ENCODE measurements around the gene EIF2D. TPM values are rescaled to one million over a fixed set of nuclear protein-coding genes. Genes with fewer than 3 reads are reported as not detected.

EIF2D gene
- total and polyA plus RNA-seq, 2 of the 8 experiments (the other 6 are each of a cell fraction or from before 2014, with no cell fraction given): 36.1 to 37.1 TPM

GRCh38 chr1:206560007-206560716 is 52.1 kb downstream of the EIF2D start:
- ChIA-PET CTCF (ENCODE audit: partially characterized antibody) (interaction anchor here (0.5 to 2.4 kb wide), 11 partner anchors 15 to 801 kb away, joined by 3 to 16 read pairs (median 3); partner anchors contain the start of genes EIF2D and RASSF5), POLR2A (ENCODE audit: partially characterized antibody) (no interaction called here)
- Histone ChIP-seq H2BK15ac (ENCODE audit: low read length) (no peak overlapping the region), H3K56ac (replicated peaks; ENCODE audit: insufficient read length, low read depth, low read length) (no peak overlapping the region), H2BK20ac (ENCODE audit: low read length) (no peak overlapping the region), H4K20me1 (replicated peaks in 1 of 2; ENCODE audit: control insufficient read depth in 1 of 2, insufficient read depth in 2 of 2, low read length in 2 of 2) (no peaks in the 10 kb centered on the region), H2AFZ (ENCODE audit: low read length) (no peak overlapping the region), H4K91ac (replicated peaks; ENCODE audit: insufficient read length, low read length) (no peak overlapping the region), H3K4me2 (ENCODE audit: insufficient read depth in 1 of 2, low read depth in 2 of 2, low read length in 2 of 2) (no peak overlapping the region), H2BK12ac (ENCODE audit: low read depth, low read length) (no peak overlapping the region), H2BK120ac (replicated peaks; ENCODE audit: low read depth, low read length) (no peak overlapping the region), H3K14ac (ENCODE audit: insufficient read length) (no peak overlapping the region), H4K8ac (ENCODE audit: extremely low read depth, insufficient read depth, low read length) (no peak overlapping the region; the same call in none of the 2 replicates), H2AK5ac (ENCODE audit: low read depth, low read length) (no peak overlapping the region), H2BK5ac (ENCODE audit: low read depth, low read length) (no peak overlapping the region), H3K79me1 (ENCODE audit: low read depth, low read length) (no peaks in the 10 kb centered on the region), H3K79me2 (ENCODE audit: control insufficient read depth in 1 of 2, insufficient read depth in 2 of 2, low read length in 2 of 2) (no peaks in the 10 kb centered on the region), H3K18ac (ENCODE audit: extremely low read depth, low read length) (no peak overlapping the region), H3K4ac (replicated peaks; ENCODE audit: insufficient read length, low read depth, low read length) (no peak overlapping the region), H3K23ac (ENCODE audit: insufficient read length) (no peak overlapping the region), H3K27me3 (replicated peaks in 1 of 4; ENCODE audit: control insufficient read depth in 3 of 4, extremely low read depth in 1 of 4, insufficient read depth in 3 of 4, low read length in 3 of 4) (peaks cover 5 to 29% (median 19%) of the 10 kb centered on the region in 4 experiments), H3K9me3 (ENCODE audit: insufficient read depth in 2 of 2, low read depth in 1 of 2, low read length in 1 of 2) (no peaks in the 10 kb centered on the region), H3K9ac (replicated peaks in 1 of 4; ENCODE audit: extremely low read depth in 1 of 4, low read depth in 3 of 4, low read length in 3 of 4) (no peak overlapping the region), H4K5ac (ENCODE audit: insufficient read length, low read depth, low read length) (no peak overlapping the region), H3K36me3 (ENCODE audit: control insufficient read depth in 2 of 4, insufficient read depth in 4 of 4, low read length in 3 of 4) (no peaks in the 10 kb centered on the region), H3K4me3 (ENCODE audit: extremely low read depth in 1 of 4, insufficient read depth in 2 of 4, low read depth in 3 of 4, low read length in 4 of 4) (no peak overlapping the region), H3K23me2 (ENCODE audit: low read depth, low read length) (peaks cover 5% of the 10 kb centered on the region), H3K27ac (ENCODE audit: low read depth, low read length) (no peak overlapping the region), H3K4me1 (replicated peaks in 1 of 4; ENCODE audit: control insufficient read depth in 3 of 4, insufficient read depth in 4 of 4, low read length in 3 of 4) (peaks cover 2 to 7% (median 5%) of the 10 kb centered on the region in 4 experiments; a peak in 6 of 7 replicates)
- FAIRE-seq (no peak), DNase-seq (ENCODE audit: low read depth in 1 of 2, low spot score in 2 of 2) (no peak)
- 88% methylated on average over 10 of the region's 10 CpGs; no CpG with 5 or more reads in 1 of the 2 experiments for WGBS, 2 experiments (ENCODE audit: extremely low coverage in 1 of 2, insufficient coverage in 1 of 2, insufficient read length in 1 of 2, insufficient replicate concordance in 2 of 2, low coverage in 1 of 2, low lambda C conversion rate in 2 of 2, missing lambda C conversion rate in 1 of 2)
- no peak for TF ChIP-seq E2F6 (IDR thresholded peaks at IDR 0.05)

All from H1 (cell line).